ENCODE data around the gene INHBC. TPM values are rescaled to one million over a fixed set of nuclear protein-coding genes. Genes with fewer than 3 reads are reported as not detected.

The INHBC gene
- total and polyA plus RNA-seq, 5 donors from 2014 or later, result 0.21 TPM; not detected in 4

- no peak overlapping the region for H3K27ac ChIP-seq (ENCODE audit: insufficient read depth, low read length, poor library complexity, severe bottlenecking)
- peaks cover 31% of the 10 kb centered on the region for H3K36me3 ChIP-seq (ENCODE audit: control insufficient read depth, insufficient read depth, low read length)
- H3K27ac Mint-ChIP-seq, result peak overlapping the region in 2 of 3 donors; percentile 58 to 84
- H3K4me1 Mint-ChIP-seq, result peaks cover 0 to 48% (median 20%) of the 10 kb centered on the region in 4 donors
- H3K4me3 Mint-ChIP-seq, result peak overlapping the region in 1 of 4 donors; percentile 19
- DNase-seq (no peak), ATAC-seq (ENCODE audit: low read depth in 2 of 2) (no peak)
- peaks cover 21% of the 10 kb centered on the region for H3K4me1 ChIP-seq (ENCODE audit: control insufficient read depth, insufficient read depth, low read length, poor library complexity, severe bottlenecking)
- no peak overlapping the region for H3K4me3 ChIP-seq (ENCODE audit: low read depth, low read length)
- H3K27me3 ChIP-seq (ENCODE audit: control insufficient read depth, insufficient read depth, low read length), result no peaks in the 10 kb centered on the region
- no peaks in the 10 kb centered on the region for H3K9me3 ChIP-seq (ENCODE audit: control insufficient read depth in 2 of 2, low read length in 2 of 2)
- peaks cover 26% of the 10 kb centered on the region for H3K27me3 Mint-ChIP-seq
- no peaks in the 10 kb centered on the region for H3K9me3 Mint-ChIP-seq
- peaks cover 19% of the 10 kb centered on the region for H3K36me3 Mint-ChIP-seq
These were observed 31.3 kb downstream of the INHBC start for GRCh38 chr12:57465747-57466505.

DNA sequence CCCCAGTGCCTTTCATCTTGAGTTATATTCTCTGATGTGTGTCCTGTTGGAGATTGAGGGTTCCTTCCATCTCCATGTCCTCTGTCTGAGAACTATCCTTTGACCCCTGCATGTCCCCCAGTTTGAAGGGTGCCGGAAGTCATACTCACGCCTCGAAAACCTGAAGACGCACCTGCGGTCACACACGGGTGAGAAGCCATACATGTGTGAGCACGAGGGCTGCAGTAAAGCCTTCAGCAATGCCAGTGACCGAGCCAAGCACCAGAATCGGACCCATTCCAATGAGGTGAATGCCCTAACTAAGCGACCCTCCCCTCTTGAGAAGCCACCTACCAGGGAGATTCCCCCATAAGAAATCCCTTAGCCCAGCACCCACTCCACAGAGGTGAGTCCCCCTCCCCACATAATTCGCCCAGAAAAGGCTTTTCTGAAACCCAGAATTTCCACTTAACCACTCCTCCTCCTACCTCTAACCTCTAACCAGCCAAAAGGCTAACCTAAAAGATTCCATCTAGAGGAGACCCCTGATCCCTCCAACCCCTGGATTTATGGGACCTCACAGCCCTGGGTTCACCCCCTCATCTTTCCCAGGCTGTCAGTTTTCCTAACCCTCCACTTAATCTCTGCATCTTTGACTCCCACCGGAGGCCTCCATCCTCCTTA is 32.8 kb downstream of the INHBC start:
- H3K27ac ChIP-seq (ENCODE audit: insufficient read depth, low read length, poor library complexity, severe bottlenecking), result no peak overlapping the region
- Mint-ChIP-seq H3K4me3 (no peak overlapping the region), H3K27ac (peak overlapping the region in 2 of 3 donors; percentile 55 to 78), H3K27me3 (peaks cover 19% of the 10 kb centered on the region), H3K4me1 (peaks cover 0 to 49% (median 28%) of the 10 kb centered on the region in 4 donors), H3K9me3 (no peaks in the 10 kb centered on the region), H3K36me3 (peaks cover 29% of the 10 kb centered on the region)
- no peak overlapping the region for H3K4me3 ChIP-seq (ENCODE audit: low read depth, low read length)
- peaks cover 18% of the 10 kb centered on the region for H3K4me1 ChIP-seq (ENCODE audit: control insufficient read depth, insufficient read depth, low read length, poor library complexity, severe bottlenecking)
- no peaks in the 10 kb centered on the region for H3K9me3 ChIP-seq (ENCODE audit: control insufficient read depth in 2 of 2, low read length in 2 of 2)
- H3K27me3 ChIP-seq (ENCODE audit: control insufficient read depth, insufficient read depth, low read length), result no peaks in the 10 kb centered on the region
- H3K36me3 ChIP-seq (ENCODE audit: control insufficient read depth, insufficient read depth, low read length), result peaks cover 45% of the 10 kb centered on the region
- ATAC-seq (ENCODE audit: low read depth in 2 of 2) (no peak), DNase-seq (no peak)

GRCh38 chr12:57467915-57468314 is 33.3 kb downstream of the INHBC start:
- Histone ChIP-seq H3K4me3 (ENCODE audit: low read depth, low read length) (no peak overlapping the region), H3K27ac (ENCODE audit: insufficient read depth, low read length, poor library complexity, severe bottlenecking) (no peak overlapping the region), H3K27me3 (ENCODE audit: control insufficient read depth, insufficient read depth, low read length) (no peaks in the 10 kb centered on the region), H3K36me3 (ENCODE audit: control insufficient read depth, insufficient read depth, low read length) (peaks cover 51% of the 10 kb centered on the region), H3K9me3 (ENCODE audit: control insufficient read depth in 2 of 2, low read length in 2 of 2) (no peaks in the 10 kb centered on the region), H3K4me1 (ENCODE audit: control insufficient read depth, insufficient read depth, low read length, poor library complexity, severe bottlenecking) (peaks cover 16% of the 10 kb centered on the region)
- peaks cover 0 to 49% (median 25%) of the 10 kb centered on the region in 4 donors for H3K4me1 Mint-ChIP-seq
- H3K27ac Mint-ChIP-seq, result peak overlapping the region in 1 of 3 donors; percentile 78
- ATAC-seq (ENCODE audit: low read depth in 2 of 2) (no peak), DNase-seq (no peak)
- H3K36me3 Mint-ChIP-seq, result peaks cover 35% of the 10 kb centered on the region
- H3K27me3 Mint-ChIP-seq, result peaks cover 13% of the 10 kb centered on the region
- no peak overlapping the region for H3K4me3 Mint-ChIP-seq
- H3K9me3 Mint-ChIP-seq, result no peaks in the 10 kb centered on the region

GRCh38 chr12:57469296-57470164 is 34.9 kb downstream of the INHBC start:
- Mint-ChIP-seq H3K4me3 (peak overlapping the region in 1 of 4 donors; percentile 25), H3K9me3 (no peaks in the 10 kb centered on the region), H3K4me1 (peaks cover 0 to 59% (median 37%) of the 10 kb centered on the region in 4 donors), H3K27ac (peak overlapping the region in 1 of 3 donors; percentile 48), H3K36me3 (peaks cover 47% of the 10 kb centered on the region), H3K27me3 (peaks cover 6% of the 10 kb centered on the region)
- DNase-seq, result no peak
- Histone ChIP-seq H3K4me1 (ENCODE audit: control insufficient read depth, insufficient read depth, low read length, poor library complexity, severe bottlenecking) (peaks cover 27% of the 10 kb centered on the region), H3K4me3 (ENCODE audit: low read depth, low read length) (no peak overlapping the region), H3K27ac (ENCODE audit: insufficient read depth, low read length, poor library complexity, severe bottlenecking) (no peak overlapping the region), H3K27me3 (ENCODE audit: control insufficient read depth, insufficient read depth, low read length) (no peaks in the 10 kb centered on the region), H3K9me3 (ENCODE audit: control insufficient read depth in 2 of 2, low read length in 2 of 2) (no peaks in the 10 kb centered on the region), H3K36me3 (ENCODE audit: control insufficient read depth, insufficient read depth, low read length) (peaks cover 65% of the 10 kb centered on the region)
- ATAC-seq (ENCODE audit: low read depth in 2 of 2), result no peak

DNA sequence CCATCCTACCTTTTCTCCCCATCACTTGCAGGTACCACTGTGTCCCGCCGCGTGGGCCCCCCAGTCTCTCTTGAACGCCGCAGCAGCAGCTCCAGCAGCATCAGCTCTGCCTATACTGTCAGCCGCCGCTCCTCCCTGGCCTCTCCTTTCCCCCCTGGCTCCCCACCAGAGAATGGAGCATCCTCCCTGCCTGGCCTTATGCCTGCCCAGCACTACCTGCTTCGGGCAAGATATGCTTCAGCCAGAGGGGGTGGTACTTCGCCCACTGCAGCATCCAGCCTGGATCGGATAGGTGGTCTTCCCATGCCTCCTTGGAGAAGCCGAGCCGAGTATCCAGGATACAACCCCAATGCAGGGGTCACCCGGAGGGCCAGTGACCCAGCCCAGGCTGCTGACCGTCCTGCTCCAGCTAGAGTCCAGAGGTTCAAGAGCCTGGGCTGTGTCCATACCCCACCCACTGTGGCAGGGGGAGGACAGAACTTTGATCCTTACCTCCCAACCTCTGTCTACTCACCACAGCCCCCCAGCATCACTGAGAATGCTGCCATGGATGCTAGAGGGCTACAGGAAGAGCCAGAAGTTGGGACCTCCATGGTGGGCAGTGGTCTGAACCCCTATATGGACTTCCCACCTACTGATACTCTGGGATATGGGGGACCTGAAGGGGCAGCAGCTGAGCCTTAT is 35.8 kb downstream of the INHBC start:
- peaks cover 73% of the 10 kb centered on the region for H3K36me3 ChIP-seq (ENCODE audit: control insufficient read depth, insufficient read depth, low read length)
- peak overlapping the region in 1 of 3 donors; percentile 83 for H3K27ac Mint-ChIP-seq
- H3K4me1 ChIP-seq (ENCODE audit: control insufficient read depth, insufficient read depth, low read length, poor library complexity, severe bottlenecking), result peaks cover 36% of the 10 kb centered on the region
- H3K9me3 ChIP-seq (ENCODE audit: control insufficient read depth in 2 of 2, low read length in 2 of 2), result no peaks in the 10 kb centered on the region
- H3K4me3 Mint-ChIP-seq, result no peak overlapping the region
- no peaks in the 10 kb centered on the region for H3K27me3 Mint-ChIP-seq
- no peaks in the 10 kb centered on the region for H3K9me3 Mint-ChIP-seq
- ATAC-seq (ENCODE audit: low read depth in 2 of 2), result no peak
- no peaks in the 10 kb centered on the region for H3K27me3 ChIP-seq (ENCODE audit: control insufficient read depth, insufficient read depth, low read length)
- no peak for DNase-seq
- peaks cover 52% of the 10 kb centered on the region for H3K36me3 Mint-ChIP-seq
- peaks cover 0 to 58% (median 39%) of the 10 kb centered on the region in 4 donors for H3K4me1 Mint-ChIP-seq
- H3K4me3 ChIP-seq (ENCODE audit: low read depth, low read length), result no peak overlapping the region
- H3K27ac ChIP-seq (ENCODE audit: insufficient read depth, low read length, poor library complexity, severe bottlenecking), result no peak overlapping the region

GRCh38 chr12:57470970-57471656 is 36.5 kb downstream of the INHBC start:
- H3K27ac Mint-ChIP-seq, result peak overlapping the region in 2 of 3 donors; percentile 83 to 86
- Histone ChIP-seq H3K27me3 (ENCODE audit: control insufficient read depth, insufficient read depth, low read length) (no peaks in the 10 kb centered on the region), H3K9me3 (ENCODE audit: control insufficient read depth in 2 of 2, low read length in 2 of 2) (no peaks in the 10 kb centered on the region), H3K4me3 (ENCODE audit: low read depth, low read length) (no peak overlapping the region), H3K27ac (ENCODE audit: insufficient read depth, low read length, poor library complexity, severe bottlenecking) (peak overlapping the region; percentile 14), H3K4me1 (ENCODE audit: control insufficient read depth, insufficient read depth, low read length, poor library complexity, severe bottlenecking) (peaks cover 43% of the 10 kb centered on the region), H3K36me3 (ENCODE audit: control insufficient read depth, insufficient read depth, low read length) (peaks cover 75% of the 10 kb centered on the region)
- H3K36me3 Mint-ChIP-seq, result peaks cover 48% of the 10 kb centered on the region
- no peaks in the 10 kb centered on the region for H3K27me3 Mint-ChIP-seq
- ATAC-seq (ENCODE audit: low read depth in 2 of 2) (no peak), DNase-seq (no peak)
- peaks cover 0 to 58% (median 38%) of the 10 kb centered on the region in 4 donors for H3K4me1 Mint-ChIP-seq
- H3K4me3 Mint-ChIP-seq, result no peak overlapping the region
- H3K9me3 Mint-ChIP-seq, result no peaks in the 10 kb centered on the region
